HepG2 (cell line): ENCODE results near the gene TIA1.

Experiments used
- CBFB ChIP-seq: sonication (generic); formaldehyde crosslinking; IDR thresholded peaks from 2 replicates; pipeline ENCODE4 v1.4.0; 2020; ENCODE audit warnings: missing genetic modification reagents
- CTCF ChIP-seq: sonication (generic); formaldehyde crosslinking; IDR thresholded peaks from 2 replicates; pipeline ENCODE4 v1.5.0; 2020; ENCODE audit warnings: mild to moderate bottlenecking, missing genetic modification reagents, moderate library complexity
- FIP1L1 ChIP-seq: fragments of 200-400 bp; formaldehyde crosslinking; IDR thresholded peaks from 2 replicates; pipeline ENCODE4 v1.6.1; 2018; ENCODE audit warnings: low read depth, mild to moderate bottlenecking, low read length, moderate library complexity, borderline replicate concordance; ENCODE audit not compliant: insufficient read depth
- ISL2 ChIP-seq: sonication (generic); formaldehyde crosslinking; IDR thresholded peaks from 2 replicates; pipeline ENCODE4 v1.5.0; 2020; ENCODE audit warnings: missing genetic modification reagents
- POLR2A ChIP-seq, 2 experiments: IDR thresholded peaks; 2 replicates each; pipeline ENCODE4 v1.6.1; 2011; ENCODE audit warnings: low read depth in 2 of 2, low read length in 2 of 2, mild to moderate bottlenecking in 1 of 2, moderate library complexity in 1 of 2; ENCODE audit not compliant: insufficient read depth in 1 of 2
- SALL2 ChIP-seq: sonication (generic); formaldehyde crosslinking; IDR thresholded peaks from 2 replicates; pipeline ENCODE4 v1.8.1; 2023; ENCODE audit warnings: mild to moderate bottlenecking, missing genetic modification reagents, inconsistent platforms
- ZKSCAN1 ChIP-seq: fragments of 150-350 bp; IDR thresholded peaks from 2 replicates; pipeline ENCODE4 v1.6.1; 2014; ENCODE audit warnings: low read length

- TF ChIP-seq CTCF (CRISPR knock-in tag) (no peak), ISL2 (CRISPR knock-in tag) (no peak), SALL2 (no peak), FIP1L1 (no peak), CBFB (CRISPR knock-in tag) (no peak), ZKSCAN1 (no peak), POLR2A (IDR thresholded peaks at IDR 0.05; ENCODE audit: insufficient read depth in 1 of 2, low read depth in 2 of 2, low read length in 2 of 2) (no peak)
These were observed 47.1 kb downstream of the TIA1 start for GRCh38 chr2:70201225-70201768.
